ENCODE data around the gene MPHOSPH9. TPM values are rescaled to one million over a fixed set of nuclear protein-coding genes. Genes with fewer than 3 reads are reported as not detected.

The MPHOSPH9 gene
- total RNA-seq, 1 experiment from 2014 or later = 34.3 TPM

Small RNAs within 50 kb of the gene (small RNA-seq; reads per million reads assigned to genes)
- gene RNA5SP375 = 0.36 reads per million

Other genes starting within 250 kb of the MPHOSPH9 start
- gene PITPNM2, start 82.1 kb downstream of the MPHOSPH9 start, total RNA-seq (2014; rRNA removed; shearing (Covaris generic)) = 0.99 and 1.6 TPM in 2 replicates
- 11.8 and 15.6 TPM in 2 replicates for gene MTRFR, start 295 bp upstream of the MPHOSPH9 start, total RNA-seq (2014; rRNA removed; shearing (Covaris generic))
- 76.1 and 81.6 TPM in 2 replicates for gene CDK2AP1, start 38.7 kb upstream of the MPHOSPH9 start, total RNA-seq (2014; rRNA removed; shearing (Covaris generic))
- 10.7 and 13.6 TPM in 2 replicates for gene SBNO1, start 131.7 kb upstream of the MPHOSPH9 start, total RNA-seq (2014; rRNA removed; shearing (Covaris generic))
- gene KMT5A, start 151.0 kb upstream of the MPHOSPH9 start, total RNA-seq (2014; rRNA removed; shearing (Covaris generic)) = 47.6 and 62.4 TPM in 2 replicates
- gene RILPL2, start 203.5 kb upstream of the MPHOSPH9 start, total RNA-seq (2014; rRNA removed; shearing (Covaris generic)) = 2.0 and 2.9 TPM in 2 replicates
- 18.3 and 29.1 TPM in 2 replicates for gene SNRNP35, start 225.0 kb upstream of the MPHOSPH9 start, total RNA-seq (2014; rRNA removed; shearing (Covaris generic))